Neural cell (in vitro differentiated cells): Measurements from ENCODE around the gene FBXL22.

ENCODE experiments used
- EZH2 ChIP-seq: fragments of 200-600, 300-800 bp; shearing (Covaris generic), sonication (generic); IDR thresholded peaks from 2 replicates; pipeline ENCODE4 v1.6.1; 2014; ENCODE audit warnings: antibody characterized with exemption, low read length, borderline replicate concordance, mild to moderate bottlenecking; ENCODE audit not compliant: insufficient read depth, poor library complexity, severe bottlenecking
- TF ChIP-seq, protein P1 (sequence below): fragments of 450-650 bp; IDR thresholded peaks from 2 replicates; pipeline ENCODE4 v1.5.1; 2014; ENCODE audit warnings: antibody characterized with exemption, mild to moderate bottlenecking, moderate library complexity; ENCODE audit not compliant: poor library complexity, severe bottlenecking

DNA sequence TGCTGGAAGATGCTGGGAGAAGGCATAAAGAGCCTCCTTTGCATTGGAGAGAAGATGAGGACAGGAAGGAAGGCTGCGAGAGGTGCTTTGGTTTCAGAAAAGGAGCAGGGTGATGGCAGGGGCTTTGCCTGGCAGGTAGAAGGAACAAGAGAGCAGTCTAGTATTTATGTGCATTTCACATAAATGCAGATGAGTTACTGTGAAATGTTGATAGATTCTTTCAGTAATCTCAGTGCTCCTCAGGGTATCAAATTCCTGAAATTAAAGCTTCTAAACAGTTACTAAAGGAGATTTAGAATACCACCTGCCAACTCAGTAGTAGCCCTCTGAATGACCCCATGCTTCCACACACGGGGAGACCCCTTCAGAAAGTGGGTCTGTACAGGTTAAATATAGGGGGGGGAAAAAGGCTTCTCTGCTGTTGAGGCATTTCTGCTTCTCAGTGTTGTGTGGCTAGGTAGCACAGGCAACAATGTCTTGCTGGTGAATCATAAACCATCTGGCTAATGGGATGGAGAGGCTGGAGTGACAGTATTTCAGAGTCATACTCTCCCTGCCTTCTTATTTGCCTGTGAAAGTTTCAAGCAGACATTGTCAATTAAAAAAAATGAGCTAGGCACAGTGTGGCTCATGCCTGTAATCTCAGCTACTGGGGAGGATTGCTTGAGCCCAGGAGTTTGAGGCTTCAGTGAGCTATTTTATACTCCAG lies 14.3 kb upstream of the FBXL22 start:
- no peak for TF ChIP-seq EZH2
- TF ChIP-seq, protein P1, sequence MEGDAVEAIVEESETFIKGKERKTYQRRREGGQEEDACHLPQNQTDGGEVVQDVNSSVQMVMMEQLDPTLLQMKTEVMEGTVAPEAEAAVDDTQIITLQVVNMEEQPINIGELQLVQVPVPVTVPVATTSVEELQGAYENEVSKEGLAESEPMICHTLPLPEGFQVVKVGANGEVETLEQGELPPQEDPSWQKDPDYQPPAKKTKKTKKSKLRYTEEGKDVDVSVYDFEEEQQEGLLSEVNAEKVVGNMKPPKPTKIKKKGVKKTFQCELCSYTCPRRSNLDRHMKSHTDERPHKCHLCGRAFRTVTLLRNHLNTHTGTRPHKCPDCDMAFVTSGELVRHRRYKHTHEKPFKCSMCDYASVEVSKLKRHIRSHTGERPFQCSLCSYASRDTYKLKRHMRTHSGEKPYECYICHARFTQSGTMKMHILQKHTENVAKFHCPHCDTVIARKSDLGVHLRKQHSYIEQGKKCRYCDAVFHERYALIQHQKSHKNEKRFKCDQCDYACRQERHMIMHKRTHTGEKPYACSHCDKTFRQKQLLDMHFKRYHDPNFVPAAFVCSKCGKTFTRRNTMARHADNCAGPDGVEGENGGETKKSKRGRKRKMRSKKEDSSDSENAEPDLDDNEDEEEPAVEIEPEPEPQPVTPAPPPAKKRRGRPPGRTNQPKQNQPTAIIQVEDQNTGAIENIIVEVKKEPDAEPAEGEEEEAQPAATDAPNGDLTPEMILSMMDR, result no peak
